KMS-11 (cell line): ENCODE results near the gene LRRC4C.

Source experiments
- H2AFZ ChIP-seq: fragments of 200-600 bp; sonication (generic); 2 replicates; pipeline ENCODE4 v1.6.1; 2016; ENCODE audit warnings: antibody characterized with exemption, mixed run types, low read depth
- H3K27ac ChIP-seq: fragments of 200-600 bp; sonication (generic); 2 replicates; pipeline ENCODE4 v1.6.1; 2016; ENCODE audit warnings: mild to moderate bottlenecking, mixed run types
- H3K27me3 ChIP-seq: fragments of 200-600 bp; sonication (generic); 2 replicates; pipeline ENCODE4 v1.6.1; 2017; ENCODE audit warnings: mild to moderate bottlenecking, low read depth, mixed run types, moderate library complexity; ENCODE audit not compliant: insufficient read depth
- H3K36me3 ChIP-seq: fragments of 200-600 bp; sonication (generic); 2 replicates; pipeline ENCODE4 v1.6.1; 2017; ENCODE audit warnings: mild to moderate bottlenecking, mixed run types; ENCODE audit not compliant: insufficient read depth
- H3K4me1 ChIP-seq: fragments of 200-600 bp; sonication (generic); 2 replicates; pipeline ENCODE4 v1.6.1; 2016; ENCODE audit warnings: mild to moderate bottlenecking, low read depth, mixed run types; ENCODE audit not compliant: poor library complexity, severe bottlenecking
- H3K4me2 ChIP-seq: fragments of 200-600 bp; sonication (generic); 2 replicates; pipeline ENCODE4 v1.7.0; 2016; ENCODE audit warnings: mild to moderate bottlenecking, mixed run types
- H3K4me3 ChIP-seq: fragments of 200-600 bp; sonication (generic); IDR thresholded peaks from 2 replicates; pipeline ENCODE4 v1.6.1; 2017; ENCODE audit warnings: low read depth, low read length, mixed read lengths; ENCODE audit not compliant: insufficient read depth
- H3K79me2 ChIP-seq: fragments of 200-600 bp; sonication (generic); 2 replicates; pipeline ENCODE4 v1.6.1; 2016; ENCODE audit warnings: low read depth, mixed run types; ENCODE audit not compliant: insufficient read depth
- H3K9ac ChIP-seq: fragments of 200-600 bp; sonication (generic); 2 replicates; pipeline ENCODE4 v1.6.1; 2016; ENCODE audit warnings: mild to moderate bottlenecking, mixed run types
- H4K20me1 ChIP-seq: fragments of 200-600 bp; sonication (generic); 2 replicates; pipeline ENCODE4 v1.6.1; 2016; ENCODE audit warnings: mild to moderate bottlenecking, mixed run types; ENCODE audit not compliant: insufficient read depth
- CTCF ChIP-seq: fragments of 200-600 bp; sonication (generic); conservative IDR thresholded peaks from 2 replicates; pipeline ENCODE4 v1.6.1; 2017; ENCODE audit warnings: low read depth, mild to moderate bottlenecking, antibody characterized with exemption, low read length, moderate library complexity, mixed read lengths

Gene LRRC4C

GRCh38 chr11:41010361-41011050 is 448.9 kb downstream of the LRRC4C start:
- no peak overlapping the region for H3K4me3 ChIP-seq
- H3K4me2 ChIP-seq: no peak overlapping the region
- H3K36me3 ChIP-seq: no peaks in the 10 kb centered on the region
- H3K27ac ChIP-seq: no peak overlapping the region
- H2AFZ ChIP-seq: no peak overlapping the region
- TF ChIP-seq CTCF: no peak
- no peaks in the 10 kb centered on the region for H4K20me1 ChIP-seq
- H3K4me1 ChIP-seq: no peaks in the 10 kb centered on the region
- no peaks in the 10 kb centered on the region for H3K27me3 ChIP-seq
- H3K79me2 ChIP-seq: no peaks in the 10 kb centered on the region
- H3K9ac ChIP-seq: no peak overlapping the region

- TF ChIP-seq CTCF: no peak
Measured at GRCh38 chr11:41005986-41006385, 453.5 kb downstream of the LRRC4C start.

GRCh38 chr11:41003339-41004282 is 455.8 kb downstream of the LRRC4C start:
- Histone ChIP-seq H3K36me3 (no peaks in the 10 kb centered on the region), H3K27ac (no peak overlapping the region), H3K4me2 (no peak overlapping the region), H3K9ac (no peak overlapping the region), H3K4me1 (no peaks in the 10 kb centered on the region), H4K20me1 (no peaks in the 10 kb centered on the region), H3K4me3 (no peak overlapping the region), H3K79me2 (no peaks in the 10 kb centered on the region), H2AFZ (no peak overlapping the region), H3K27me3 (no peaks in the 10 kb centered on the region)
- TF ChIP-seq CTCF: no peak

More at GRCh38 chr11:41005986-41006385, 453.5 kb downstream of the LRRC4C start:
- Histone ChIP-seq H3K4me1 (no peaks in the 10 kb centered on the region), H2AFZ (no peak overlapping the region), H3K79me2 (no peaks in the 10 kb centered on the region), H3K9ac (no peak overlapping the region), H3K27ac (no peak overlapping the region), H3K4me3 (no peak overlapping the region), H3K36me3 (no peaks in the 10 kb centered on the region), H4K20me1 (no peaks in the 10 kb centered on the region), H3K27me3 (no peaks in the 10 kb centered on the region), H3K4me2 (no peak overlapping the region)

GRCh38 chr11:40998920-40999319 is 460.5 kb downstream of the LRRC4C start:
- no peak overlapping the region for H3K27ac ChIP-seq
- no peaks in the 10 kb centered on the region for H3K4me1 ChIP-seq
- no peaks in the 10 kb centered on the region for H3K79me2 ChIP-seq
- H3K9ac ChIP-seq: no peak overlapping the region
- H4K20me1 ChIP-seq: no peaks in the 10 kb centered on the region
- H3K27me3 ChIP-seq: no peaks in the 10 kb centered on the region
- H3K4me3 ChIP-seq: no peak overlapping the region
- no peak overlapping the region for H2AFZ ChIP-seq
- no peak for TF ChIP-seq CTCF
- H3K4me2 ChIP-seq: no peak overlapping the region
- no peaks in the 10 kb centered on the region for H3K36me3 ChIP-seq
